Upper lobe of left lung (tissue), 6 donors: Measurements from ENCODE around the gene PRKCE. TPM values are rescaled to one million over a fixed set of nuclear protein-coding genes. Genes with fewer than 3 reads are reported as not detected.

Experiments used
- ATAC-seq, 2 donors: fragments of 200-7000 bp; cut with Tn5 transposase; one replicate each; pipeline ENCODE4 v1.9.1; 2022; ENCODE audit warnings: mild to moderate bottlenecking in 2 of 2, moderate library complexity in 2 of 2; ENCODE audit not compliant: low FRiP score in 2 of 2
- DNase-seq, 2 donors: peaks; one replicate each; pipeline ENCODE4 v3.0.0-alpha.2; 2019 to 2020
- H3K27ac ChIP-seq, 4 donors: fragments of 200-600 bp; sonication (generic); one replicate each; pipeline ENCODE4 v1.5.1; 2016 to 2019
- H3K27me3 ChIP-seq, 4 donors: fragments of 200-600 bp; sonication (generic); one replicate each; pipeline ENCODE4 v1.5.1; 2017 to 2019
- H3K36me3 ChIP-seq, 4 donors: fragments of 200-600 bp; sonication (generic); one replicate each; pipeline ENCODE4 v1.5.1; 2016 to 2019
- H3K4me1 ChIP-seq, 4 donors: fragments of 200-600 bp; sonication (generic); one replicate each; pipeline ENCODE4 v1.5.1; 2018 to 2019
- H3K4me3 ChIP-seq, 4 donors: fragments of 200-600 bp; sonication (generic); one replicate each; pipeline ENCODE4 v1.5.1; 2017 to 2019; ENCODE audit warnings: mild to moderate bottlenecking in 2 of 4, moderate library complexity in 1 of 4
- H3K9me3 ChIP-seq, 4 donors: fragments of 200-600 bp; sonication (generic); one replicate each; pipeline ENCODE4 v1.5.1; 2018 to 2019
- EP300 ChIP-seq, 4 donors: sonication (generic); formaldehyde crosslinking; IDR thresholded peaks; one replicate each; pipeline ENCODE4 v1.5.1; 2017; ENCODE audit warnings: antibody characterized with exemption in 4 of 4, control low read depth in 2 of 4
- POLR2A ChIP-seq, 4 donors: fragments of 450-650 bp; IDR thresholded peaks; one replicate each; pipeline ENCODE4 v1.5.1; 2016 to 2017; ENCODE audit warnings: antibody characterized with exemption in 4 of 4, mild to moderate bottlenecking in 2 of 4
- POLR2AphosphoS5 ChIP-seq, 2 donors: sonication (generic); formaldehyde crosslinking; IDR thresholded peaks; one replicate each; pipeline ENCODE4 v1.5.1; 2017; ENCODE audit warnings: antibody characterized with exemption in 2 of 2
- WGBS, 2 donors: methylation state at CpG; one replicate each; pipeline ENCODE4 v1.1.5; 2017 to 2018; 5-methylcytosine and 5-hydroxymethylcytosine counted together
- total RNA-seq, 6 donors: library from RNA; depleted of rRNA in 4 of 6; stranded (reverse); fragments of >200 nt in 4 of 6; gene quantifications; one replicate each; pipeline versions ENCODE4 v1.1.0 to v1.2.1, GENCODE V29; 2016 to 2021
- TF ChIP-seq, protein P1 (sequence below), 6 experiments: fragments of 450-650 bp in 4 of 6; fragments of 200-600 bp in 2 of 6; sonication (generic) in 2 of 6; IDR thresholded peaks; one replicate each; pipeline ENCODE4 v1.5.1; 2016 to 2019; ENCODE audit warnings: antibody characterized with exemption in 6 of 6
- donor health status: DM: no; HTN: no; CAD: no; lungs with moderate emphysema.
- donor health status: DM: no; HTN: yes; CAD: no; lungs with severe emphysema.

The PRKCE gene
- total RNA-seq, 6 donors from 2014 or later, result 54.9 to 124 (median 75.6) TPM

DNA sequence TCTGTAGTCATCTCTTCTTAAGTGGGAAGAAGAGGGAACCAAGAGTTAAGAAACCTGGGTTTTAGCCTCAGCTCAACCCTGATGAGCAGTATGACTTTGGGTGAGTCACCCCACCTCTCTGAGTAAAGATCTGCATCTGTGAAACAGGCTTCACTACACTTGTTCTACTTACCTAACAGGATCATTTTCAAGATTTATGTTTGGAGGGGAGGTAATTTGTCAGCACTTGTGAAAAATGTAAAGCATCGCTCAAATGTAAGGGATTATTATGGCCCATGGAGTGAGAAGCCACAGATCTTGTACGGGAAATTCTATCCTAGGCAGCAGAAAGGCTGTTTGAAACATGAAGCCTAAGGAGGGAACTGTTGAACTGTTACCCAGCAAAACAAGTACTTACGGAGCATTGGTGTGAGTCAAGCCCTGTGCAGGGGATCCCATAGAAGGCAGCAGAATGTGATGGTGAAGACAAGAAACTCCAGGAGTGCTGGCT lies 160.6 kb downstream of the PRKCE start:
- DNase-seq (no peak), ATAC-seq (no peak)
- Histone ChIP-seq H3K36me3 (no peaks in the 10 kb centered on the region), H3K27me3 (no peaks in the 10 kb centered on the region), H3K9me3 (no peaks in the 10 kb centered on the region), H3K27ac (peak overlapping the region in 1 of 4 donors; percentile 43), H3K4me1 (peaks cover 18 to 33% (median 25%) of the 10 kb centered on the region in 4 donors), H3K4me3 (no peak overlapping the region)
- 89 to 90% methylated on average over 3 of the region's 3 CpGs for WGBS, 2 donors
- TF ChIP-seq EP300 (IDR thresholded peaks at IDR 0.05) (no peak), POLR2A (IDR thresholded peaks at IDR 0.05) (no peak), POLR2AphosphoS5 (IDR thresholded peaks at IDR 0.05) (no peak)
- TF ChIP-seq, protein P1, sequence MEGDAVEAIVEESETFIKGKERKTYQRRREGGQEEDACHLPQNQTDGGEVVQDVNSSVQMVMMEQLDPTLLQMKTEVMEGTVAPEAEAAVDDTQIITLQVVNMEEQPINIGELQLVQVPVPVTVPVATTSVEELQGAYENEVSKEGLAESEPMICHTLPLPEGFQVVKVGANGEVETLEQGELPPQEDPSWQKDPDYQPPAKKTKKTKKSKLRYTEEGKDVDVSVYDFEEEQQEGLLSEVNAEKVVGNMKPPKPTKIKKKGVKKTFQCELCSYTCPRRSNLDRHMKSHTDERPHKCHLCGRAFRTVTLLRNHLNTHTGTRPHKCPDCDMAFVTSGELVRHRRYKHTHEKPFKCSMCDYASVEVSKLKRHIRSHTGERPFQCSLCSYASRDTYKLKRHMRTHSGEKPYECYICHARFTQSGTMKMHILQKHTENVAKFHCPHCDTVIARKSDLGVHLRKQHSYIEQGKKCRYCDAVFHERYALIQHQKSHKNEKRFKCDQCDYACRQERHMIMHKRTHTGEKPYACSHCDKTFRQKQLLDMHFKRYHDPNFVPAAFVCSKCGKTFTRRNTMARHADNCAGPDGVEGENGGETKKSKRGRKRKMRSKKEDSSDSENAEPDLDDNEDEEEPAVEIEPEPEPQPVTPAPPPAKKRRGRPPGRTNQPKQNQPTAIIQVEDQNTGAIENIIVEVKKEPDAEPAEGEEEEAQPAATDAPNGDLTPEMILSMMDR (IDR thresholded peaks at IDR 0.05), result no peak

DNA sequence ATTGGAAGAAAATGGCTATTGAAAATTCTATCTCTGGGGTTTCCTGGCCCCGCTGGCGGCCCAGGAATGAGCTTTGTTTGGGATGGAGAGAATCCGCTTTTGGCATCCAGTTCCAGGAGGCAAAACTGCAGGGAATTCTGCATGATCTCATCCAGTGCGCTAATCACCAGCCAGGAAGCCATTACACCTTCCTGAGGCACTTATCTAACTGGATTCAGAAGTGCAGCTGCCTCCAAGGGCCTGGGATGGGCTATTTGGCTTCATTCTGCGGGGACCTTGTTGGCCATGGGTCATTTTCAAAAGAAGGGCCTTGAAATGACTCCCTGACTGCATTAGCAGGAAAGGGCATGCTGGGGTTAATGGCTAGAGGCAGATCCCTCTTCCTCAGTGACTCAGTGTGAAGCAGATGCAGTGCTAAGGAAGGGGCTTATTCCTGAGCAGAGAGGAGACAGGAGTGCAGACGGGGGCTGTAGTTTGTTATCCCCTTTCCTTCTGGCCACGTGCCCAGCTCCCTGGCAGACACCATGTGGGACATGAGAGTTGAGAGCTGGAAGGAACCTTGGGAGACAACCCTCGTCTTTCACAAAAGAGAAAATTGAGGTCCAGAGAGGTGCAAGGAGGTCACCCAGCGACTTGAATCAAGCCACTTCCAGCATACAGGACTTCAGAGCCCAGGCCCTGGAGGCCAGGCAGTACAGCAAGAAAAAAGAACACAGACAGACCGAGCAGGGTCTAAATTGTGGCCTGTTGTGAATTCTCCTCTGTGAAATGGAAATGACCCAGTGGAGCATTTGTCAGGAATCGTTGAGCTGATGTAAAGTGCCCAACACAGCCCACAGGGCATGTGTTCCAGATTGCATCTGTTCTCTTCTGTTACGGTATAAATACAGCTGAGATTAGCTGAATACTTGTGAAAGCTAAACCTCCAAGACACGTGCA lies 161.8 kb downstream of the PRKCE start:
- WGBS, 2 donors, result 60 to 68% methylated on average over 13 of the region's 13 CpGs
- Histone ChIP-seq H3K4me1 (peaks cover 22 to 43% (median 32%) of the 10 kb centered on the region in 4 donors), H3K27me3 (no peaks in the 10 kb centered on the region), H3K27ac (peak overlapping the region; percentile 2 to 73 (median 28)), H3K4me3 (no peak overlapping the region), H3K9me3 (no peaks in the 10 kb centered on the region), H3K36me3 (no peaks in the 10 kb centered on the region)
- TF ChIP-seq POLR2AphosphoS5 (IDR thresholded peaks at IDR 0.05) (peak in 1 of 2 donors; percentile 18), EP300 (IDR thresholded peaks at IDR 0.05) (no peak)
- DNase-seq (no peak), ATAC-seq (peak; percentile 38 to 80)

DNA sequence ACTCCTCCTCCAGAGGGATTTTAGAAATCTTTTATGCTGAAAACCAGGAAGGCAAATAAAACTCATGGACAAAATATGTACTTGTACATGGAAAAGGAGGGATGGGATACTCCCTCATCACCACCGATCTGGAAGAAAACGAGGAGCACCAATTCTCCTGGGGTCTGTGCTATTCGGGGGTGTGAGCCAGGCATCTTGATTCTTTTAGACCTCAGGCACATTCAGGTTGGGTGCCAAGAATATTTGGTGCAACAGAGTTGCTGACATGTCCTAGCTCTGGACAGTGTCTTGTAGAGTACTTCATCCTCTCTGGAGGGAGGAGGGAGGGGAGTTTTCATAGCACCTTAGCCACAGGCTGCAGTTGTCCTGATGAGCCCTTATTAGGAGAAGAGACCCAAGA lies 163.0 kb downstream of the PRKCE start:
- 81 to 88% methylated on average over 3 of the region's 3 CpGs for WGBS, 2 donors

DNA sequence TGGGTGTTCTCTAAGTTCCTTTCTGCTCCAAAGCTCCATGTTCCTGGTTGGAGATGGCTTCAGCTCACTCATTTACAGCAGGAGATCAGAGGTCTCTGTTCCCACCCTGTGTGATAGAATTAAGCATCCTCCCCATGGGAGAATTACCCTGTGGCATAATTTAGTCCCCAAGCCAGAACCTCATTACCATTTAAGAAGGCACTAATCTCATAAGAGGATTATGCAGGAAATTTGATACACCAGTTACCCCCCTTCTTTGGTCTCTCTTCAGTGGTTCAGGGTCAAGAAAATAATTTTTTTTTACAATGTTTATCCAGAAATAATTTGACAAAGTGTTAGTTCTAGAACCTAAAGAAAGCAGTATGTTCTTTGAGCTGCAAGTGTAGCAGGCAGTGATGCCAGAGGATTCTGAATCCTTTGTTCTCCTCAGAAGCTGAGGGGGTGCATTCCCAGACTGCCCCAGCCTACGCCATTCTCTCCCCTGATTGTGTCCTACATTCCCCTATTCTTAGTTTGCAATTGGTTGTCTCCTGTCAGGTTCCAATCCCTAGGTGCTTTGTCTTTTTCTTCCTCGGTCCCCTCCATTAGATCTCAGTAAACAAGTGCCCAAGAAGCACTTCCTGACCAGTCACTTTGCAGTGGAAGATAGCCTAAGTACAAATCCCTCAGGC lies 163.6 kb downstream of the PRKCE start:
- Histone ChIP-seq H3K4me1 (peaks cover 38 to 59% (median 43%) of the 10 kb centered on the region in 4 donors), H3K4me3 (no peak overlapping the region), H3K36me3 (no peaks in the 10 kb centered on the region), H3K27ac (peak overlapping the region in 1 of 4 donors; percentile 1), H3K9me3 (no peaks in the 10 kb centered on the region), H3K27me3 (no peaks in the 10 kb centered on the region)
- ATAC-seq (no peak), DNase-seq (no peak)
- 60 to 63% methylated on average over 2 of the region's 2 CpGs for WGBS, 2 donors
- TF ChIP-seq POLR2A (IDR thresholded peaks at IDR 0.05) (no peak), POLR2AphosphoS5 (IDR thresholded peaks at IDR 0.05) (no peak), EP300 (IDR thresholded peaks at IDR 0.05) (no peak)
- TF ChIP-seq, protein P1 (IDR thresholded peaks at IDR 0.05), result no peak

More for the DNA sequence above, 163.0 kb downstream of the PRKCE start:
- no peaks in the 10 kb centered on the region for H3K27me3 ChIP-seq
- DNase-seq (no peak), ATAC-seq (peak in 1 of 2 donors; percentile 37)
- no peaks in the 10 kb centered on the region for H3K36me3 ChIP-seq
- peaks cover 34 to 55% (median 42%) of the 10 kb centered on the region in 4 donors for H3K4me1 ChIP-seq
- TF ChIP-seq POLR2AphosphoS5 (IDR thresholded peaks at IDR 0.05) (no peak), POLR2A (IDR thresholded peaks at IDR 0.05) (no peak), EP300 (IDR thresholded peaks at IDR 0.05) (no peak)
- TF ChIP-seq, protein P1 (IDR thresholded peaks at IDR 0.05), result no peak
- no peaks in the 10 kb centered on the region for H3K9me3 ChIP-seq
- H3K27ac ChIP-seq, result no peak overlapping the region
- no peak overlapping the region for H3K4me3 ChIP-seq

DNA sequence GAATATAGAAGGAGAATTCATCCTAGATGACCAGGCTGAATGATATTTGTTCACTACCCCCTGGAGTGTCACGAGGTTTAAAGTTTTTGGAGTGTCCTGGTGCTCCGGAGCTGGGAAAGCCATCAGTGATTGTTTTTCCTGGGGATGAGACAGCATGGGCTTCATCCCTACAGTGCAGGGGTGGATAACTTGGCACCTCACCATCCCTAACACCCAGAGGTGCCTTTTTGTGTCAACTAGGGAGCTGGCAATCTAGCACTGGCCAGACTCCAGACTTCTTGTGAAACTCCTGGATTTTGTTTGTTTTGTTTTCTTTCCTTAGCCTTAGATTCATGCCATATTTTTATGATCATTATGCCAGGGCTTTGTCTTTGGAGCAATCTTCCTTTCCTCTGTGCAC lies 164.8 kb downstream of the PRKCE start:
- Histone ChIP-seq H3K27ac (peak overlapping the region in 3 of 4 donors; percentile 8 to 32 (median 19)), H3K36me3 (no peaks in the 10 kb centered on the region), H3K9me3 (no peaks in the 10 kb centered on the region), H3K4me3 (no peak overlapping the region), H3K4me1 (peaks cover 45 to 71% (median 51%) of the 10 kb centered on the region in 4 donors), H3K27me3 (no peaks in the 10 kb centered on the region)
- WGBS, 2 donors, result 75 to 76% methylated on average over 2 of the region's 2 CpGs
- TF ChIP-seq EP300 (IDR thresholded peaks at IDR 0.05) (no peak), POLR2A (IDR thresholded peaks at IDR 0.05) (no peak), POLR2AphosphoS5 (IDR thresholded peaks at IDR 0.05) (no peak)
- TF ChIP-seq, protein P1 (IDR thresholded peaks at IDR 0.05), result no peak
- ATAC-seq (no peak), DNase-seq (peak in 1 of 2 donors; percentile 53)
